H1 (cell line): ENCODE results near the gene KCTD12. TPM values are rescaled to one million over a fixed set of nuclear protein-coding genes. Genes with fewer than 3 reads are reported as not detected.

Experiments
- EZH2 ChIP-seq: fragments of 200-600 bp; sonication (generic); IDR thresholded peaks from 2 replicates; pipeline ENCODE4 v1.7.1; 2012; ENCODE audit warnings: low read depth, mild to moderate bottlenecking, moderate library complexity, low read length, inconsistent platforms; ENCODE audit not compliant: severe bottlenecking
- polyA plus RNA-seq, 7 experiments: library from polyadenylated mRNA; depleted of rRNA in 3 of 7; stranded (reverse) in 5 of 7; unstranded in 2 of 7; fragments of >200 nt in 5 of 7; fragments of 200-250 nt in 2 of 7; gene quantifications; 1 replicate in 5 of 7; 2 replicates in 1 of 7; 4 replicates in 1 of 7; pipeline versions ENCODE4 v1.2.1 to v1.2.3, GENCODE V29; 2011 to 2013; ENCODE audit warnings: missing spikeins in 2 of 7, mixed read lengths in 2 of 7
- total RNA-seq: library from RNA; stranded (reverse); fragmentation: NEBNext Ultra II Directional; extraction: Animal tissue kit (Norgen Biotek cat#: 25700); gene quantifications from 2 replicates; pipeline ENCODE4 v1.2.1, GENCODE V29; 2021

The KCTD12 gene
- total and polyA plus RNA-seq, 2 of the 8 experiments (the other 6 are each of a cell fraction or from before 2014, with no cell fraction given) = 2.5 to 9.6 TPM

DNA sequence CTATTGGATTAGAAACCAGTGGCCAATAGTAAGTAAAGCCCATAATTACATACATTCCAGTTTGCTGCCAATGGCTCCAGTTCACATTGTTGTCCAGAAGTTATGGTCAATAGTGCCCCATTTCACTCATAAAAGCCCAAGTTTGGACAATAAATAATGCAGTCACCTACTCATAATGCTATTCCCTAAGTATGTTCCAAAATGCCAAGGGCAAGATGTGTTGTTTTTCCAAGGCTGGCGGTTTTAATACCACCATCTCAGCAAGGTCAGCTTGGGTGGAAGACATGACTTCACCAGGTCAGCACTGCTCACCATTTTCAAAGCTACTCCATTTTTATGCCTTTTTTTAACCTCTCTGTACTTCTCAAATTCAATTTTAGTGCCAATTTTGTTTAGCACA lies 32.7 kb downstream of the KCTD12 start (continued):
- TF ChIP-seq EZH2 = no peak
